GM21367 (cell line): Measurements from ENCODE around the gene TPP2.

Source experiments
- ATAC-seq: cut with Tn5 transposase; IDR thresholded peaks from one replicate; pipeline ENCODE4 v1.9.1; 2021; ENCODE audit not compliant: unreplicated experiment

TPP2 gene

GRCh38 chr13:102718746-102719145 is 122.0 kb downstream of the TPP2 start:
- no peak for ATAC-seq

- no peak for ATAC-seq
Observed at GRCh38 chr13:102721800-102722231, 125.0 kb downstream of the TPP2 start.

- ATAC-seq: peak; percentile 59
Observed at GRCh38 chr13:102724923-102725322, 128.1 kb downstream of the TPP2 start.

- ATAC-seq: peak; percentile 55
Observed at GRCh38 chr13:102726430-102726829, 129.6 kb downstream of the TPP2 start.
